Immature natural killer cell (primary cell): Measurements from ENCODE around the gene CLOCK. TPM values are rescaled to one million over a fixed set of nuclear protein-coding genes. Genes with fewer than 3 reads are reported as not detected.

Experiments
- DNase-seq, 3 donors: peaks; one replicate each; pipeline ENCODE4 v3.0.0; 2022; ENCODE audit warnings: mixed read lengths in 1 of 3
- H3K27ac Mint-ChIP-seq, 6 donors: one replicate each; pipeline ENCODE4 v1.8.0; 2020; ENCODE audit warnings: mixed read lengths in 6 of 6, mild to moderate bottlenecking in 5 of 6, inconsistent platforms in 4 of 6, moderate library complexity in 3 of 6
- H3K27me3 Mint-ChIP-seq, 3 donors: one replicate each; pipeline ENCODE4 v1.8.0; 2020 to 2021; ENCODE audit warnings: low read depth in 3 of 3, mild to moderate bottlenecking in 3 of 3, mixed read lengths in 3 of 3, moderate library complexity in 3 of 3, inconsistent platforms in 1 of 3
- H3K36me3 Mint-ChIP-seq, 3 donors: one replicate each; pipeline ENCODE4 v1.8.0; 2020; ENCODE audit warnings: mixed read lengths in 3 of 3, inconsistent platforms in 2 of 3, mild to moderate bottlenecking in 2 of 3
- H3K4me1 Mint-ChIP-seq, 2 donors: one replicate each; pipeline ENCODE4 v1.8.0; 2020; ENCODE audit warnings: inconsistent platforms in 2 of 2, mild to moderate bottlenecking in 2 of 2, mixed read lengths in 2 of 2, moderate library complexity in 1 of 2
- H3K4me3 Mint-ChIP-seq, 5 donors: one replicate each; pipeline ENCODE4 v1.8.0; 2020; ENCODE audit warnings: mild to moderate bottlenecking in 5 of 5, mixed read lengths in 5 of 5, inconsistent platforms in 3 of 5, moderate library complexity in 3 of 5
- H3K9me3 Mint-ChIP-seq, 6 donors: one replicate each; pipeline ENCODE4 v1.8.0; 2020; ENCODE audit warnings: mild to moderate bottlenecking in 6 of 6, mixed read lengths in 6 of 6, inconsistent platforms in 4 of 6, moderate library complexity in 3 of 6
- polyA plus RNA-seq, 3 donors: library from polyadenylated mRNA; unstranded; fragments of 300-500 nt; fragmentation: Illumina TruSeq; gene quantifications; one replicate each; pipeline ENCODE4 v1.2.3, GENCODE V29; 2021

Gene CLOCK
- polyA plus RNA-seq, 3 donors from 2014 or later, result 1.1 to 7.0 (median 4.7) TPM

GRCh38 chr4:55416176-55416575 is 130.5 kb downstream of the CLOCK start:
- no peak for DNase-seq
- Mint-ChIP-seq H3K27ac (no peak overlapping the region), H3K4me1 (peaks cover 4 to 44% of the 10 kb centered on the region in 2 donors), H3K36me3 (peaks cover 14 to 28% (median 19%) of the 10 kb centered on the region in 3 donors), H3K4me3 (no peak overlapping the region), H3K27me3 (no peaks in the 10 kb centered on the region), H3K9me3 (no peaks in the 10 kb centered on the region)

GRCh38 chr4:55411621-55412020 is 135.1 kb downstream of the CLOCK start:
- no peak overlapping the region for H3K27ac Mint-ChIP-seq
- H3K9me3 Mint-ChIP-seq, result no peaks in the 10 kb centered on the region
- H3K36me3 Mint-ChIP-seq, result peaks cover 3 to 10% (median 4%) of the 10 kb centered on the region in 3 donors
- H3K27me3 Mint-ChIP-seq, result no peaks in the 10 kb centered on the region
- no peak for DNase-seq
- H3K4me3 Mint-ChIP-seq, result no peak overlapping the region
- H3K4me1 Mint-ChIP-seq, result peaks cover 23 to 68% of the 10 kb centered on the region in 2 donors

GRCh38 chr4:55410431-55410830 is 136.3 kb downstream of the CLOCK start:
- H3K27me3 Mint-ChIP-seq, result no peaks in the 10 kb centered on the region
- no peak overlapping the region for H3K4me3 Mint-ChIP-seq
- H3K36me3 Mint-ChIP-seq, result peaks cover 4 to 14% (median 8%) of the 10 kb centered on the region in 3 donors
- DNase-seq, result no peak
- H3K27ac Mint-ChIP-seq, result no peak overlapping the region
- H3K4me1 Mint-ChIP-seq, result peaks cover 33 to 77% of the 10 kb centered on the region in 2 donors
- H3K9me3 Mint-ChIP-seq, result no peaks in the 10 kb centered on the region

- no peaks in the 10 kb centered on the region for H3K9me3 Mint-ChIP-seq
- H3K27ac Mint-ChIP-seq, result peak overlapping the region in 2 of 6 donors; percentile 26 to 40
- peaks cover 34 to 76% of the 10 kb centered on the region in 2 donors for H3K4me1 Mint-ChIP-seq
- H3K36me3 Mint-ChIP-seq, result peaks cover 4 to 12% (median 11%) of the 10 kb centered on the region in 3 donors
- no peak overlapping the region for H3K4me3 Mint-ChIP-seq
- no peaks in the 10 kb centered on the region for H3K27me3 Mint-ChIP-seq
- DNase-seq, result no peak
Measured at GRCh38 chr4:55409468-55410171, 137.1 kb downstream of the CLOCK start.

- Mint-ChIP-seq H3K27ac (no peak overlapping the region), H3K27me3 (no peaks in the 10 kb centered on the region), H3K4me3 (no peak overlapping the region), H3K36me3 (peaks cover 4 to 19% (median 11%) of the 10 kb centered on the region in 3 donors), H3K4me1 (peaks cover 36 to 85% of the 10 kb centered on the region in 2 donors), H3K9me3 (no peaks in the 10 kb centered on the region)
- DNase-seq, result no peak
Measured at GRCh38 chr4:55407764-55408163, 138.9 kb downstream of the CLOCK start.

GRCh38 chr4:55407119-55407518 is 139.6 kb downstream of the CLOCK start:
- peak overlapping the region in 5 of 6 donors; percentile 3 to 71 (median 38) for H3K27ac Mint-ChIP-seq
- no peaks in the 10 kb centered on the region for H3K9me3 Mint-ChIP-seq
- H3K36me3 Mint-ChIP-seq, result peaks cover 4 to 19% (median 11%) of the 10 kb centered on the region in 3 donors
- no peaks in the 10 kb centered on the region for H3K27me3 Mint-ChIP-seq
- DNase-seq, result no peak
- H3K4me1 Mint-ChIP-seq, result peaks cover 36 to 78% of the 10 kb centered on the region in 2 donors
- H3K4me3 Mint-ChIP-seq, result no peak overlapping the region

GRCh38 chr4:55406545-55406944 is 140.2 kb downstream of the CLOCK start:
- Mint-ChIP-seq H3K36me3 (peaks cover 0 to 19% (median 11%) of the 10 kb centered on the region in 3 donors), H3K27me3 (no peaks in the 10 kb centered on the region), H3K4me1 (peaks cover 32 to 72% of the 10 kb centered on the region in 2 donors), H3K4me3 (no peak overlapping the region), H3K9me3 (no peaks in the 10 kb centered on the region), H3K27ac (peak overlapping the region in 1 of 6 donors; percentile 65)
- no peak for DNase-seq

- H3K27me3 Mint-ChIP-seq, result no peaks in the 10 kb centered on the region
- peaks cover 0 to 19% (median 11%) of the 10 kb centered on the region in 3 donors for H3K36me3 Mint-ChIP-seq
- peak overlapping the region in 1 of 6 donors; percentile 44 for H3K27ac Mint-ChIP-seq
- no peak for DNase-seq
- H3K4me1 Mint-ChIP-seq, result peaks cover 40 to 78% of the 10 kb centered on the region in 2 donors
- no peaks in the 10 kb centered on the region for H3K9me3 Mint-ChIP-seq
- no peak overlapping the region for H3K4me3 Mint-ChIP-seq
Measured at GRCh38 chr4:55405073-55405472, 141.6 kb downstream of the CLOCK start.

GRCh38 chr4:55399581-55399980 is 147.1 kb downstream of the CLOCK start:
- Mint-ChIP-seq H3K27ac (peak overlapping the region in 4 of 6 donors; percentile 16 to 84 (median 40)), H3K27me3 (peaks cover 2 to 14% (median 7%) of the 10 kb centered on the region in 3 donors), H3K36me3 (peaks cover 0 to 14% (median 3%) of the 10 kb centered on the region in 3 donors), H3K9me3 (no peaks in the 10 kb centered on the region), H3K4me1 (peaks cover 50 to 70% of the 10 kb centered on the region in 2 donors), H3K4me3 (peak overlapping the region in 3 of 5 donors; percentile 62 to 78 (median 73))
- DNase-seq, result no peak

GRCh38 chr4:55398966-55399365 is 147.7 kb downstream of the CLOCK start:
- Mint-ChIP-seq H3K9me3 (no peaks in the 10 kb centered on the region), H3K4me1 (peaks cover 52 to 73% of the 10 kb centered on the region in 2 donors), H3K27ac (peak overlapping the region in 4 of 6 donors; percentile 16 to 84 (median 40)), H3K4me3 (peak overlapping the region in 4 of 5 donors; percentile 55 to 91 (median 68)), H3K27me3 (peaks cover 5 to 14% (median 7%) of the 10 kb centered on the region in 3 donors), H3K36me3 (peaks cover 0 to 12% (median 3%) of the 10 kb centered on the region in 3 donors)
- DNase-seq, result no peak

- Mint-ChIP-seq H3K9me3 (no peaks in the 10 kb centered on the region), H3K4me1 (peaks cover 52 to 69% of the 10 kb centered on the region in 2 donors), H3K36me3 (peaks cover 0 to 7% (median 3%) of the 10 kb centered on the region in 3 donors), H3K4me3 (peak overlapping the region; percentile 42 to 91 (median 89)), H3K27ac (peak overlapping the region in 1 of 6 donors; percentile 54), H3K27me3 (peaks cover 5 to 14% (median 7%) of the 10 kb centered on the region in 3 donors)
- DNase-seq, result no peak
Measured at GRCh38 chr4:55398461-55398860, 148.2 kb downstream of the CLOCK start.

- Mint-ChIP-seq H3K9me3 (no peaks in the 10 kb centered on the region), H3K36me3 (peaks cover 0 to 7% (median 3%) of the 10 kb centered on the region in 3 donors), H3K4me3 (peak overlapping the region; percentile 82 to 91 (median 89)), H3K27ac (peak overlapping the region; percentile 52 to 88 (median 72)), H3K27me3 (peaks cover 5 to 14% (median 7%) of the 10 kb centered on the region in 3 donors), H3K4me1 (peaks cover 50 to 63% of the 10 kb centered on the region in 2 donors)
- no peak for DNase-seq
Measured at GRCh38 chr4:55397520-55398321, 149.0 kb downstream of the CLOCK start.

- peaks cover 5 to 14% (median 7%) of the 10 kb centered on the region in 3 donors for H3K27me3 Mint-ChIP-seq
- peaks cover 0 to 7% (median 3%) of the 10 kb centered on the region in 3 donors for H3K36me3 Mint-ChIP-seq
- peaks cover 50 to 63% of the 10 kb centered on the region in 2 donors for H3K4me1 Mint-ChIP-seq
- peak overlapping the region; percentile 54 to 88 (median 77) for H3K27ac Mint-ChIP-seq
- H3K4me3 Mint-ChIP-seq, result peak overlapping the region; percentile 82 to 91 (median 89)
- DNase-seq, result no peak
- no peaks in the 10 kb centered on the region for H3K9me3 Mint-ChIP-seq
Measured at GRCh38 chr4:55397126-55397436, 149.6 kb downstream of the CLOCK start.
